GM12878 (cell line): ENCODE results near the gene VPS13C. TPM values are rescaled to one million over a fixed set of nuclear protein-coding genes. Genes with fewer than 3 reads are reported as not detected.

Source experiments
- ATAC-seq: fragments of 200-7000 bp; cut with Tn5 transposase; 3 replicates; pipeline ENCODE4 v1.9.1; 2020; ENCODE audit warnings: mild to moderate bottlenecking, moderate library complexity
- BruUV-seq: library from RNA; stranded (reverse); fragments of 400-500 nt; replicated peaks from 2 replicates; lab custom pipeline; 2021; lab: Mats Ljungman, UMichigan
- CTCF ChIA-PET: fragments of 300-600 bp; sonication (Branson Sonifier 250); formaldehyde crosslinking; extraction: SDS; loops from one replicate; lab custom pipeline; 2021; ENCODE audit warnings: inconsistent platforms; lab: Yijun Ruan, JAX
- POLR2A ChIA-PET: fragments of 350-600 bp; formaldehyde crosslinking; extraction: SDS; loops from one replicate; lab custom pipeline; 2021; ENCODE audit warnings: inconsistent platforms; lab: Charles Lee
- RAD21 ChIA-PET: fragments of 300-600 bp; sonication (Branson Sonifier 250); formaldehyde crosslinking; loops from one replicate; lab custom pipeline; 2023; ENCODE audit warnings: antibody characterized with exemption; ENCODE audit not compliant: unreplicated experiment; lab: Charles Lee
- SMC1A ChIA-PET: fragments of 300-600 bp; sonication (Branson Sonifier 250); formaldehyde crosslinking; loops from one replicate; lab custom pipeline; 2023; ENCODE audit not compliant: unreplicated experiment, uncharacterized antibody; lab: Charles Lee
- DNase-seq: peaks from one replicate; pipeline ENCODE4 v3.0.0-alpha.2; 2011; ENCODE audit warnings: low read depth, low spot score
- FAIRE-seq: peaks from 3 replicates; lab custom pipeline; 2011; peaks lifted over from hg19 to GRCh38; lab: Jason Lieb, UNC
- H2AFZ ChIP-seq: 2 replicates; pipeline ENCODE4 v1.6.0; 2011; ENCODE audit warnings: low read depth, low read length, control low read depth; ENCODE audit not compliant: control insufficient read depth
- H3K27ac ChIP-seq: 2 replicates; pipeline ENCODE4 v1.5.1; 2011; ENCODE audit warnings: control low read depth; ENCODE audit not compliant: control insufficient read depth, insufficient read depth
- H3K27me3 ChIP-seq, 2 experiments: replicated peaks in 1 of 2; 2 replicates each; pipeline versions ENCODE4 v1.6.0 to v1.6.1; 2011; ENCODE audit warnings: low read length in 1 of 2; ENCODE audit not compliant: control insufficient read depth in 2 of 2, insufficient read depth in 2 of 2
- H3K36me3 ChIP-seq, 2 experiments: 2 replicates each; pipeline ENCODE4 v1.5.1; 2011; ENCODE audit warnings: low read length in 1 of 2; ENCODE audit not compliant: control insufficient read depth in 2 of 2, insufficient read depth in 2 of 2
- H3K4me1 ChIP-seq: 2 replicates; pipeline ENCODE4 v1.6.1; 2011; ENCODE audit warnings: mild to moderate bottlenecking, low read length, moderate library complexity, mixed read lengths; ENCODE audit not compliant: control insufficient read depth, insufficient read depth
- H3K4me2 ChIP-seq: 2 replicates; pipeline ENCODE4 v1.6.0; 2011; ENCODE audit warnings: control low read depth; ENCODE audit not compliant: control insufficient read depth, insufficient read depth
- H3K4me3 ChIP-seq: fragments of 200-600 bp; sonication (generic); 2 replicates; pipeline ENCODE4 v1.5.1; 2016
- H3K79me2 ChIP-seq: 2 replicates; pipeline ENCODE4 v1.6.0; 2011; ENCODE audit warnings: low read length; ENCODE audit not compliant: control insufficient read depth, insufficient read depth
- H3K9ac ChIP-seq: 2 replicates; pipeline ENCODE4 v1.8.0; 2011; ENCODE audit warnings: low read length, control low read depth, mixed read lengths; ENCODE audit not compliant: control insufficient read depth, insufficient read depth
- H3K9me3 ChIP-seq: replicated peaks from 3 replicates; pipeline ENCODE4 v1.5.1; 2011; ENCODE audit warnings: mild to moderate bottlenecking, low read length; ENCODE audit not compliant: control insufficient read depth, insufficient read depth
- H4K20me1 ChIP-seq: 2 replicates; pipeline ENCODE4 v1.6.0; 2011; ENCODE audit not compliant: control insufficient read depth, insufficient read depth
- BMI1 ChIP-seq: fragments of 450-650 bp; IDR thresholded peaks from 2 replicates; pipeline ENCODE4 v1.6.1; 2016; ENCODE audit warnings: mild to moderate bottlenecking, moderate library complexity, borderline replicate concordance
- CREB1 ChIP-seq: IDR thresholded peaks from 2 replicates; pipeline ENCODE4 v1.6.1; 2012; ENCODE audit warnings: low read depth, mild to moderate bottlenecking, inconsistent platforms
- HCFC1 ChIP-seq: fragments of 150-350 bp; IDR thresholded peaks from 2 replicates; pipeline ENCODE4 v1.6.1; 2014; ENCODE audit warnings: low read length
- KDM1A ChIP-seq: fragments of 200-600 bp; sonication (generic); IDR thresholded peaks from 2 replicates; pipeline ENCODE4 v1.6.1; 2016; ENCODE audit warnings: borderline replicate concordance
- MEF2B ChIP-seq: fragments of 450-650 bp; IDR thresholded peaks from 2 replicates; pipeline ENCODE4 v1.6.1; 2018; ENCODE audit warnings: mild to moderate bottlenecking, moderate library complexity; ENCODE audit not compliant: partially characterized antibody, poor library complexity, severe bottlenecking
- WGBS: methylation state at CpG from one replicate; pipeline ENCODE4 v1.1.6; 2016; ENCODE audit warnings: low lambda C conversion rate; ENCODE audit not compliant: insufficient replicate concordance, insufficient coverage; ENCODE audit errors: missing lambda C conversion rate; 5-methylcytosine and 5-hydroxymethylcytosine counted together
- in situ Hi-C: fragments of 300-500 bp; cut with MboI; formaldehyde crosslinking; loops from 9 replicates; pipeline ENCODE4 v1.14.3; 2018; ENCODE audit warnings: mixed read lengths
- intact Hi-C: fragments of 100-400 bp; cut with micrococcal nuclease; formaldehyde crosslinking; loops from one replicate; pipeline ENCODE4 v1.14.2; 2022; ENCODE audit not compliant: unreplicated experiment
- polyA plus RNA-seq, 11 experiments: library from polyadenylated mRNA; depleted of rRNA in 4 of 11; unstranded in 6 of 11; stranded (reverse) in 5 of 11; fragments of >200 nt; fragmentation: Nextera tagmentation in 4 of 11; fragmentation: Illumina TruSeq in 1 of 11; extraction: Ambion mirVana in 4 of 11; extraction: Trizol in 1 of 11; gene quantifications; 1 replicate in 1 of 11; 2 replicates in 10 of 11; pipeline versions ENCODE4 v1.2.1 to v1.2.3, GENCODE V29; 2011 to 2016; ENCODE audit warnings: inconsistent platforms in 2 of 11, missing spikeins in 2 of 11, low read depth in 1 of 11
- total RNA-seq, 4 experiments: library from RNA; depleted of rRNA in 3 of 4; stranded (reverse); fragments of >200 nt in 3 of 4; fragmentation: Illumina TruSeq in 1 of 4; extraction: Trizol in 1 of 4; gene quantifications; 2 replicates each; pipeline versions ENCODE4 v1.2.1 to v1.2.3, GENCODE V29; 2013 to 2021
- TF ChIP-seq, protein P1 (sequence below): IDR thresholded peaks from 2 replicates; pipeline ENCODE4 v1.6.1; 2011; ENCODE audit warnings: low read depth, mild to moderate bottlenecking, low read length, moderate library complexity, borderline replicate concordance; ENCODE audit errors: extremely low read depth
- TF ChIP-seq, protein P2 (sequence below): fragments of 450-650 bp; IDR thresholded peaks from 2 replicates; pipeline ENCODE4 v1.6.1; 2016; ENCODE audit warnings: mild to moderate bottlenecking
- TF ChIP-seq, protein P3 (sequence below): fragments of 450-650 bp; IDR thresholded peaks from 2 replicates; pipeline ENCODE4 v1.6.1; 2017; ENCODE audit warnings: low read depth, mild to moderate bottlenecking, moderate library complexity

VPS13C gene
- total and polyA plus RNA-seq, 10 of the 15 experiments (the other 5 are each of a cell fraction or from before 2014, with no cell fraction given), result 9.3 to 53.1 (median 31.8) TPM

DNA sequence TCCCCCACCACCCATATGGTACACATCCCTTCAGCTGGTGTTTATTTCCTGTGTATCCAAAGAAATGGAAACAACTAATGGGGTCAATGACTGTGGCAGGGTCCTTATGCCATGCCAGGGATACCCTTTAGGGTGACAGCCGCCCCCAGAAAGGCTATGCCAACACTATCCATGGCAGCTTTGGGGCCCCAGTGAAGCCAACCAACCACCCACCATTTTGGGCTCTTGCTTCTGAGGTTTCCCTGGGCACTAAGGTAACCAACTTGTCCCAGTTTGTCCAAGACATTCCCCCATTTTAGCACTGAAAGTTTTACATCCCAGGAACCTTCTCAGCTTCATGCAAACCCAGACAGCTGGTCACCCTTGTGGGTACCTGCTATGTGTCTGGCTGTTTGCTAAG is 233.1 kb downstream of the VPS13C start (continued):
- TF ChIP-seq, protein P1, sequence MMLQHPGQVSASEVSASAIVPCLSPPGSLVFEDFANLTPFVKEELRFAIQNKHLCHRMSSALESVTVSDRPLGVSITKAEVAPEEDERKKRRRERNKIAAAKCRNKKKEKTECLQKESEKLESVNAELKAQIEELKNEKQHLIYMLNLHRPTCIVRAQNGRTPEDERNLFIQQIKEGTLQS, result no peak
- TF ChIP-seq KDM1A (no peak), MEF2B (no peak), CREB1 (no peak), HCFC1 (no peak), BMI1 (no peak)
- TF ChIP-seq, protein P2, sequence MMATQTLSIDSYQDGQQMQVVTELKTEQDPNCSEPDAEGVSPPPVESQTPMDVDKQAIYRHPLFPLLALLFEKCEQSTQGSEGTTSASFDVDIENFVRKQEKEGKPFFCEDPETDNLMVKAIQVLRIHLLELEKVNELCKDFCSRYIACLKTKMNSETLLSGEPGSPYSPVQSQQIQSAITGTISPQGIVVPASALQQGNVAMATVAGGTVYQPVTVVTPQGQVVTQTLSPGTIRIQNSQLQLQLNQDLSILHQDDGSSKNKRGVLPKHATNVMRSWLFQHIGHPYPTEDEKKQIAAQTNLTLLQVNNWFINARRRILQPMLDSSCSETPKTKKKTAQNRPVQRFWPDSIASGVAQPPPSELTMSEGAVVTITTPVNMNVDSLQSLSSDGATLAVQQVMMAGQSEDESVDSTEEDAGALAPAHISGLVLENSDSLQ, result no peak

DNA sequence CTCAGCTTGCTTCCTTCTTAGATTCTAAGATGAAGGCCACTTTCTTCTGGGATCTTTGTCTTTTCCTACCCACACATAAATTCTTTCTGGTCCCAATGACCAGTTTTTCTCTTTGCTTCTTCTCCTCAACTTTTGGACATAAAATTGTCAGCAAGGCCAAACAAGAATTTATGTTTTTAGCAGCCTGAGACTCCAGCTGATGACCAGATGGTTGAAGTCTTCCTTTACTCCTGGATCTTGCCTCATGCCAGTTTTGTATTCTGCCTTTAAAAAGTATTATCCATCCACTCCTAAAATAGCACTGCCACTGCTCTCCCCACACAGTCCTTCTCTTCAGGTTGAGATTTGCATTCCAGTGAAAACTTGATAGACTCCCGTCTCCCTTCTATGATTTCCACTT is 236.0 kb downstream of the VPS13C start:
- no peak overlapping the region for H3K4me2 ChIP-seq
- FAIRE-seq (no peak), DNase-seq (no peak), ATAC-seq (no peak)
- H3K9me3 ChIP-seq, result no peaks in the 10 kb centered on the region
- H3K27ac ChIP-seq, result no peak overlapping the region
- H3K36me3 ChIP-seq, result no peaks in the 10 kb centered on the region
- TF ChIP-seq, protein P3, sequence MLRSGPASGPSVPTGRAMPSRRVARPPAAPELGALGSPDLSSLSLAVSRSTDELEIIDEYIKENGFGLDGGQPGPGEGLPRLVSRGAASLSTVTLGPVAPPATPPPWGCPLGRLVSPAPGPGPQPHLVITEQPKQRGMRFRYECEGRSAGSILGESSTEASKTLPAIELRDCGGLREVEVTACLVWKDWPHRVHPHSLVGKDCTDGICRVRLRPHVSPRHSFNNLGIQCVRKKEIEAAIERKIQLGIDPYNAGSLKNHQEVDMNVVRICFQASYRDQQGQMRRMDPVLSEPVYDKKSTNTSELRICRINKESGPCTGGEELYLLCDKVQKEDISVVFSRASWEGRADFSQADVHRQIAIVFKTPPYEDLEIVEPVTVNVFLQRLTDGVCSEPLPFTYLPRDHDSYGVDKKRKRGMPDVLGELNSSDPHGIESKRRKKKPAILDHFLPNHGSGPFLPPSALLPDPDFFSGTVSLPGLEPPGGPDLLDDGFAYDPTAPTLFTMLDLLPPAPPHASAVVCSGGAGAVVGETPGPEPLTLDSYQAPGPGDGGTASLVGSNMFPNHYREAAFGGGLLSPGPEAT, result no peak
- BruUV-seq, result no TSS peak
- H3K9ac ChIP-seq, result no peak overlapping the region
- H3K27me3 ChIP-seq, result no peaks in the 10 kb centered on the region; a peak in 2 of 4 replicates
- intact Hi-C loops, result no loop called here
- H3K4me1 ChIP-seq, result no peaks in the 10 kb centered on the region
- CTCF ChIA-PET, result interaction anchor here (3.5 kb wide), 1 partner anchor 10 kb away, joined by 18 read pairs; no protein-coding TSS in a partner anchor
- H3K79me2 ChIP-seq, result no peaks in the 10 kb centered on the region
- H2AFZ ChIP-seq, result no peak overlapping the region
- SMC1A ChIA-PET, result no interaction called here
- in situ Hi-C loops, result no loop called here
- WGBS, result 5% methylated on average over 1 of the region's 1 CpG
- POLR2A ChIA-PET, result no interaction called here
- no peaks in the 10 kb centered on the region for H4K20me1 ChIP-seq
- RAD21 ChIA-PET, result no interaction called here
- no peak overlapping the region for H3K4me3 ChIP-seq
